A549 (cell line): ENCODE data around the gene TANGO2. TPM values are rescaled to one million over a fixed set of nuclear protein-coding genes. Genes with fewer than 3 reads are reported as not detected.

Experiments
- ATAC-seq, 2 experiments: fragments of 200-7000 bp in 1 of 2; fragments of >200 bp in 1 of 2; cut with Nextera tagmentation in 1 of 2; cut with Tn5 transposase in 1 of 2; 3 replicates each; pipeline versions ENCODE4 v1.8.0 to v1.9.1; 2018 to 2020; ENCODE audit warnings: mild to moderate bottlenecking in 1 of 2, moderate library complexity in 1 of 2
- CTCF ChIA-PET: fragments of 300-600 bp; sonication (Branson Sonifier 250); formaldehyde crosslinking; extraction: SDS; loops from one replicate; lab custom pipeline; 2021; ENCODE audit warnings: antibody characterized with exemption, inconsistent platforms; lab: Yijun Ruan, JAX
- POLR2A ChIA-PET: fragments of 350-600 bp; formaldehyde crosslinking; extraction: SDS; loops from one replicate; lab custom pipeline; 2021; ENCODE audit warnings: antibody characterized with exemption, inconsistent platforms; lab: Yijun Ruan, JAX
- DNase-seq, 2 experiments: peaks; one replicate each; pipeline versions ENCODE4 v3.0.0 to v3.0.0-alpha.2; 2011 to 2016; ENCODE audit warnings: low read depth in 1 of 2, low spot score in 1 of 2
- FAIRE-seq: peaks from 2 replicates; lab custom pipeline; 2011; peaks lifted over from hg19 to GRCh38; lab: Jason Lieb, UNC
- H3K27ac ChIP-seq, 2 experiments: fragments of >200 bp; sonication (Bioruptor Twin); formaldehyde crosslinking; 3 replicates each; pipeline ENCODE4 v1.5.1; 2016 to 2017
- H3K4me1 ChIP-seq: fragments of >200 bp; sonication (Bioruptor Twin); formaldehyde crosslinking; 3 replicates; pipeline ENCODE4 v1.6.1; 2016
- H3K4me2 ChIP-seq: fragments of >200 bp; sonication (Bioruptor Twin); formaldehyde crosslinking; 3 replicates; pipeline ENCODE4 v1.6.1; 2016
- H3K4me3 ChIP-seq: fragments of >200 bp; sonication (Bioruptor Twin); formaldehyde crosslinking; 3 replicates; pipeline ENCODE4 v1.5.1; 2016
- H3K9me3 ChIP-seq: fragments of >200 bp; sonication (Bioruptor Twin); formaldehyde crosslinking; 3 replicates; pipeline ENCODE4 v1.6.1; 2016
- CBX8 ChIP-seq: fragments of 200-600 bp; sonication (generic); IDR thresholded peaks from 2 replicates; pipeline ENCODE4 v1.6.1; 2016
- CHD4 ChIP-seq: fragments of 200-600 bp; sonication (generic); IDR thresholded peaks from 2 replicates; pipeline ENCODE4 v1.6.1; 2016; ENCODE audit warnings: antibody characterized with exemption, mild to moderate bottlenecking, borderline replicate concordance
- E2F6 ChIP-seq: IDR thresholded peaks from 2 replicates; pipeline ENCODE4 v1.6.1; 2012; ENCODE audit warnings: low read depth, borderline replicate concordance
- EHMT2 ChIP-seq: fragments of 200-600 bp; sonication (generic); IDR thresholded peaks from 2 replicates; pipeline ENCODE4 v1.6.1; 2016; ENCODE audit warnings: antibody characterized with exemption, low read depth, mild to moderate bottlenecking, moderate library complexity
- ESRRA ChIP-seq: fragments of 150-350 bp; IDR thresholded peaks from 2 replicates; pipeline ENCODE4 v1.6.1; 2014; ENCODE audit warnings: mild to moderate bottlenecking, low read length, borderline replicate concordance
- FOSB ChIP-seq: fragments of 250-450 bp; sonication (Bioruptor Pico); IDR thresholded peaks from 2 replicates; pipeline ENCODE4 v1.5.0; 2020; ENCODE audit warnings: mild to moderate bottlenecking, moderate library complexity
- FOXS1 ChIP-seq: fragments of 250-450 bp; sonication (Bioruptor Pico); IDR thresholded peaks from 2 replicates; pipeline ENCODE4 v1.5.0; 2020; ENCODE audit warnings: mild to moderate bottlenecking, moderate library complexity
- HDAC2 ChIP-seq: fragments of 200-600 bp; sonication (generic); IDR thresholded peaks from 2 replicates; pipeline ENCODE4 v1.6.1; 2016
- HOXA7 ChIP-seq: fragments of 250-450 bp; sonication (Bioruptor Pico); IDR thresholded peaks from 2 replicates; pipeline ENCODE4 v1.5.0; 2020; ENCODE audit warnings: mild to moderate bottlenecking, moderate library complexity
- MAFK ChIP-seq: fragments of 450-650 bp; IDR thresholded peaks from 2 replicates; pipeline ENCODE4 v1.6.1; 2014; ENCODE audit not compliant: partially characterized antibody
- MAX ChIP-seq: IDR thresholded peaks from 2 replicates; pipeline ENCODE4 v1.6.1; 2012
- MAZ ChIP-seq: fragments of 150-350 bp; IDR thresholded peaks from 2 replicates; pipeline ENCODE4 v1.6.1; 2014; ENCODE audit warnings: antibody characterized with exemption, low read depth, low read length, borderline replicate concordance
- NFE2L2 ChIP-seq: fragments of 150-350 bp; conservative IDR thresholded peaks from 2 replicates; pipeline ENCODE4 v1.6.1; 2014; ENCODE audit warnings: low read length
- NPAS2 ChIP-seq: fragments of 250-450 bp; sonication (Bioruptor Pico); IDR thresholded peaks from 2 replicates; pipeline ENCODE4 v1.8.0; 2022; ENCODE audit warnings: mild to moderate bottlenecking, moderate library complexity, borderline replicate concordance
- PHF8 ChIP-seq: fragments of 200-600 bp; sonication (generic); IDR thresholded peaks from 2 replicates; pipeline ENCODE4 v1.6.1; 2016; ENCODE audit warnings: low read depth, mild to moderate bottlenecking, antibody characterized with exemption, moderate library complexity, borderline replicate concordance
- POLR2A ChIP-seq: IDR thresholded peaks from 2 replicates; pipeline ENCODE4 v1.6.1; 2012; ENCODE audit warnings: mild to moderate bottlenecking, low read length
- SMC3 ChIP-seq: fragments of >200 bp; sonication (Bioruptor Twin); formaldehyde crosslinking; IDR thresholded peaks from 3 replicates; pipeline ENCODE4 v1.6.1; 2018; ENCODE audit warnings: inconsistent platforms
- TFCP2L1 ChIP-seq: fragments of 250-450 bp; sonication (Bioruptor Pico); IDR thresholded peaks from 2 replicates; pipeline ENCODE4 v1.5.0; 2021; ENCODE audit warnings: mild to moderate bottlenecking
- TP53 ChIP-seq: fragments of 250-450 bp; sonication (Bioruptor Pico); IDR thresholded peaks from 2 replicates; pipeline ENCODE4 v1.5.0; 2021; ENCODE audit warnings: mild to moderate bottlenecking, moderate library complexity
- ZC3H11A ChIP-seq: fragments of 450-650 bp; IDR thresholded peaks from 2 replicates; pipeline ENCODE4 v1.6.1; 2014; ENCODE audit warnings: antibody characterized with exemption, mild to moderate bottlenecking
- ZNF302 ChIP-seq: fragments of 250-450 bp; sonication (Bioruptor Pico); IDR thresholded peaks from 2 replicates; pipeline ENCODE4 v1.9.0; 2021; ENCODE audit warnings: inconsistent platforms, mild to moderate bottlenecking, moderate library complexity
- ZSCAN20 ChIP-seq: fragments of 250-450 bp; sonication (Bioruptor Pico); IDR thresholded peaks from 2 replicates; pipeline ENCODE4 v1.8.0; 2022; ENCODE audit warnings: mild to moderate bottlenecking, moderate library complexity
- WGBS: methylation state at CpG from one replicate; pipeline ENCODE4 v1.1.6; 2017; ENCODE audit errors: missing lambda C conversion rate; 5-methylcytosine and 5-hydroxymethylcytosine counted together
- polyA plus RNA-seq, 4 experiments: library from polyadenylated mRNA; depleted of rRNA in 3 of 4; stranded (reverse); fragments of >200 nt; fragmentation: RNase III in 1 of 4; extraction: RNeasy Plus Mini Kit Qiagen cat#74134 plus additional on column Dnase treatment in 1 of 4; gene quantifications; 2 replicates in 3 of 4; 3 replicates in 1 of 4; pipeline ENCODE4 v1.2.3, GENCODE V29; 2011 to 2017
- TF ChIP-seq, protein P1 (sequence below): fragments of 150-350 bp; IDR thresholded peaks from 2 replicates; pipeline ENCODE4 v1.6.1; 2014; ENCODE audit warnings: low read depth, mild to moderate bottlenecking, low read length

TANGO2 gene
- polyA plus RNA-seq, 2 of the 4 experiments (the other 2 are of a cell fraction) = 13.2 to 13.8 TPM

DNA sequence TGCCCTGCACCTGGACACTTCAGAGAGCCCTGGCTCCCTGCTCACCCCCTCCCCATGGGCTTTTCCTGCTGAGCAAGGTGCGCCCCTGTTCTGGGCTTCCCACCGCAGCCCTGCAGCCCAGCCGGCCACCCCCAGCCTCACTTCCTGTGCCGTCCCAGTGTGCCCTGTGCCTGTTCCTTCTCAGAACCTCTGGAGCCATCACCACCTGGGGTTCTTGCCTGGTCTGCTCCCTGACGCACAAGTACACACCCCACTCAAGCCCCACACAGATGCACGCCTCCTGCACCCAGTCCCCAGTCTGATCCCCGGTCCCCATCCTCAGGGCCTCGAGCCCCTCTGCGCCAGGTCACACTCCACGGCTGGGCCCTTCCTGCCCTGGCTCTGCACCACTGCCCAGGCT lies 35.3 kb downstream of the TANGO2 start:
- H3K4me3 ChIP-seq = no peak overlapping the region
- ChIA-PET POLR2A (no interaction called here), CTCF (interaction anchor here (0.6 kb wide), 1 partner anchor 13 kb away, joined by 3 read pairs; no protein-coding TSS in a partner anchor)
- no peaks in the 10 kb centered on the region for H3K4me1 ChIP-seq
- 95% methylated on average over 9 of the region's 10 CpGs for WGBS
- H3K27ac ChIP-seq = no peak overlapping the region
- DNase-seq = no peak
- ATAC-seq = no peak
- no peak for TF ChIP-seq ZNF302 (CRISPR knock-in tag)
- no peak for TF ChIP-seq MAX
- no peak for TF ChIP-seq CBX8
- TF ChIP-seq E2F6 = no peak
- TF ChIP-seq SMC3 = no peak
- TF ChIP-seq TP53 (CRISPR knock-in tag) = no peak
- no peak for TF ChIP-seq HOXA7 (CRISPR knock-in tag)
- no peak for TF ChIP-seq MAZ
- TF ChIP-seq MAFK = no peak
- no peak for TF ChIP-seq NFE2L2
- no peak for TF ChIP-seq ZSCAN20 (CRISPR knock-in tag)
- TF ChIP-seq CHD4 = no peak
- no peak for TF ChIP-seq TFCP2L1 (CRISPR knock-in tag)
- no peak for TF ChIP-seq ESRRA
- no peak for TF ChIP-seq FOXS1 (CRISPR knock-in tag)
- TF ChIP-seq, all 56 proteins: peak for 0
- H3K9me3 ChIP-seq = no peaks in the 10 kb centered on the region
- FAIRE-seq = no peak
- H3K4me2 ChIP-seq = no peak overlapping the region

DNA sequence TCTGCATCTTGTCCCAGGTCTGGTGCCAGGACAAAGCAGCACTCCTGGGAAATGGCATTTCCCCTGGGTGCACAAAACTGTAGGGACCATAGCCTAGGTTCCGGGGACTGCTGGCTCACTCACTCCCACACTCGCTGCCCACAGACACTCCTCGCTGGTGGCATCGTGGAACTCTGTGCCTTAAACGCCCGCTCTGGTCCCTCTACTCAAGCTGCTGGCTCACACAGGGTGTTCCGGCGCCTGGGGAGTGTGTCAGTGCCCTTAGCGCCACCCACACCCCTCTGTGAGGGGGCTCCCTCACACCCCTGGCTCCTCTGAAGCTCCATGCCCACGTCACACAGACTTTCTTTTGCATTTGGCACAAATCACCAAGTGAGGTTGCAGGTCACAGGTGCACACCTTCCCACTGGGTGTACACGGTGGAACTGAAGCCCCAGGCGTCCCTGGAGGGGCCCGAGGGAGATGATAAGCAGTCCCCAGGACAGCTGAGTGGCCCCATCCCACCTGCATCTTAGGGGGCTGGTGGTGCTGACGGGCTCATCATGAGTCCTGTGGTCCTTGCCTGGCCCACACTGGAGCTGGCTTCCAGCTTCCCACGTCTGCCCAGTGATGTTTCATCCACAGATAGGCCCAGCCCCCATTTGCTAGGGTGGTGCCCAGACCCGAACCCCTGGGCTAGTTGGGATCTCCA lies 35.9 kb downstream of the TANGO2 start:
- Histone ChIP-seq H3K9me3 (no peaks in the 10 kb centered on the region), H3K4me3 (no peak overlapping the region), H3K4me2 (no peak overlapping the region), H3K27ac (no peak overlapping the region), H3K4me1 (no peaks in the 10 kb centered on the region)
- POLR2A ChIA-PET = interaction anchor here (0.9 kb wide), 1 partner anchor 23 kb away, joined by 3 read pairs; the partner anchor contains the start of gene DGCR8
- WGBS = 89% methylated on average over 10 of the region's 16 CpGs
- ATAC-seq (no peak), FAIRE-seq (no peak), DNase-seq (no peak)
- TF ChIP-seq PHF8 (no peak), FOSB (CRISPR knock-in tag) (no peak), NPAS2 (CRISPR knock-in tag) (no peak), HDAC2 (no peak), SMC3 (no peak), FOXS1 (CRISPR knock-in tag) (no peak), POLR2A (no peak), MAFK (no peak), EHMT2 (no peak), ZC3H11A (no peak), MAZ (no peak)
- TF ChIP-seq, protein P1, sequence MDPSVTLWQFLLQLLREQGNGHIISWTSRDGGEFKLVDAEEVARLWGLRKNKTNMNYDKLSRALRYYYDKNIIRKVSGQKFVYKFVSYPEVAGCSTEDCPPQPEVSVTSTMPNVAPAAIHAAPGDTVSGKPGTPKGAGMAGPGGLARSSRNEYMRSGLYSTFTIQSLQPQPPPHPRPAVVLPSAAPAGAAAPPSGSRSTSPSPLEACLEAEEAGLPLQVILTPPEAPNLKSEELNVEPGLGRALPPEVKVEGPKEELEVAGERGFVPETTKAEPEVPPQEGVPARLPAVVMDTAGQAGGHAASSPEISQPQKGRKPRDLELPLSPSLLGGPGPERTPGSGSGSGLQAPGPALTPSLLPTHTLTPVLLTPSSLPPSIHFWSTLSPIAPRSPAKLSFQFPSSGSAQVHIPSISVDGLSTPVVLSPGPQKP = no peak
- CTCF ChIA-PET = no interaction called here
